NCI-H1694 treated with DMSO at 0.1 percent for 48 hours (cell line): Measurements from ENCODE around the gene TRDN.
"Not testable (repeated sequence)": the region's sequence is repeated elsewhere in the genome, so short reads cannot be mapped to it uniquely, and the experiment has no call there.

Experiments
- DNase-seq: peaks from one replicate; lab custom pipeline; 2025; lab: John Stamatoyannopoulos, UW

TRDN gene

GRCh38 chr6:123295181-123295580 is 341.6 kb downstream of the TRDN start:
- no peak for DNase-seq

GRCh38 chr6:123288649-123289048 is 348.1 kb downstream of the TRDN start:
- DNase-seq = no peak

GRCh38 chr6:123276546-123276980 is 360.2 kb downstream of the TRDN start:
- no peak for DNase-seq

DNA sequence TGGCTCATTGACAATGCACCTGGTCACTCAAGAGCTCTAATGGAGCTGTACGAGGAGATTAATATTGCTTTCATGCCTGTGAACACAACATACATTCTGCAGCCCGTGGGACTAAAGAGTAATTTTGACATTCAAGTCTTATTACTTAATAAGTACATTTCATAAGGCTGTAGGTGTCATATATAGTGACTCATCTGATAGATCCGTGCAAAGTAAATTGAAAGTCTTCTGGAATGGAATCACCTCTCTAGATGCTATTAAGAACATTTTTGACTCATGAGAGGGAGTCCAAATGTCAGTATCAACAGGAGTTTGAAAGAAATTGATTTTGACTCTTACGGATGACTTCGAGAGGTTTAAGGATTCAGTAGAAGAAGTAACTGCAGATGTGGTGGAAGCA is 372.8 kb downstream of the TRDN start:
- DNase-seq = no peak

DNA sequence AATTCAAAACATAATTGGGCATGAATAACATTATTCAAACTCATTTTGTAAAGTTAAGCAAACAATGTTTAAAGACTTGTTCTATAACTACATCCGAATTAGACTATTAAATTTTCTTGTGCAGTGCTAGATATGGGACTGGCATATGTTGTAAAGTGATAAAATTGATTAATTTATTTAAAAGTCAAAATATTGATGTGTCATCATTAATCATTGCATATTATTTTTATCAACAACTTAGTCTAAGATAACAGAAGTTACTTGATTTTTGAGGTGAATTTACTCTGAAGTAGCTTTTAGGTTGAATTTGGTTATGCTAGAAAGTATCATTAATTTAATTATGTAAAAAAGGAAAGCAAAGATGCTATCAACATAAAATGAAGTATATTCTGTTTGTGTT is 396.1 kb downstream of the TRDN start:
- DNase-seq = no peak

DNA sequence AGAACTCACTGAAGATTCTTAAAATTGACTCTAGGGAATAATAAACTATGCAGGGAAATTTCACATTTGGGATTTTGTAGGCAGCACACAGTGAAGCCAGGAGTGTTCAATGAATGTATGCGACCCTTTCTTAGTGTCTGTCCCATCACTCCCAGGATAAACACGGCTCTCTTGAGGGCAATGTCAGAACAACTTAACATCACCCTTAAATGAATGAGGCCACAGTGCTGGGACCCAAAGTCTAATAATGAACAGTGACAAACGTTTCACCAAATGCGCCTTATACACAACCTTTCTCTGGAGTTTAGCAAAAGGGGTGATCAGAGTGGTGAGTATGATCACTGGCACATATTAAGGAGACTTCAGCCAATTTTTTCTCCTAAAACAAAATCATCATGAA is 403.4 kb downstream of the TRDN start:
- DNase-seq = no peak

- DNase-seq = not testable (repeated sequence)
Observed at GRCh38 chr6:123227789-123228188, 409.0 kb downstream of the TRDN start.

- DNase-seq = no peak
Observed at GRCh38 chr6:123226398-123226797, 410.4 kb downstream of the TRDN start.

- DNase-seq = no peak
Observed at GRCh38 chr6:123224077-123224476, 412.7 kb downstream of the TRDN start.

DNA sequence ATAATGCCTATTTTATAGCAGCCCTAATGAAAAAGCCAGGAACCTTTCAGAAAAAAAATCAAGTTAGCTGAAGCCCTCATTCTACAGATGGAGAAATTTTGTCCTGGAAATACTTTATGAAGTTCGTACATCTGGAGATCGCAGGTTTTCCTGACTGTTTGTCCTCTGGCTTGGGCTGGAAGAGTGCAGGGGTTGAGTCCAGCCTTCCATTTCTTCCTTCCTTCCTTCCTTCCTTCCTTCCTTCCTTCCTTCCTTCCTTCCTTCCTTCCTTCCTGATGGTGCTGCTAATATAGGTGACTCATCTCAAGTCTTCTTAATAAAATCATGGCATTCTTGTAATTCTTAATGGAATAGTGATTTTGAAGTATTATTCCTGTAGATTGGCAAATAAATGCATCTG is 413.3 kb downstream of the TRDN start:
- no peak for DNase-seq

- DNase-seq = no peak
Observed at GRCh38 chr6:123215211-123215610, 421.5 kb downstream of the TRDN start.

DNA sequence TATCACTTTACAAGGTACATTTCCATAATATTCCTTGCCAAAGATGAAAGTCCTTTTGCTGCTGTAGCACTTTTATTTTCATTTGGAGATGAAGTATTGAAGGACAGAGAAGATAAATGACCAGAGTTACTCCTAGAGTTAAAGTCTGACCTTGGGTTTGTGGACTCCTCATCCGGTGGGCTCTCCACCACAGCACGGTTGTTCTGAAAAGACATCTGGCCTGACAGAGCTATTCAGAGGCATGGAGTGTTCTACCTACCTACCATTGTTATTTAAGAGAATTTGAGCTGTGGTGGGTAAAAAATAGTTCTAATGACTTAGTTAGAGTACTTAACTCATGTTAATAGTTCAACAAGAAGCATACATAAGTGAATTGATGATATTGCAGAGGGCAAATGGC is 422.3 kb downstream of the TRDN start:
- DNase-seq = no peak

DNA sequence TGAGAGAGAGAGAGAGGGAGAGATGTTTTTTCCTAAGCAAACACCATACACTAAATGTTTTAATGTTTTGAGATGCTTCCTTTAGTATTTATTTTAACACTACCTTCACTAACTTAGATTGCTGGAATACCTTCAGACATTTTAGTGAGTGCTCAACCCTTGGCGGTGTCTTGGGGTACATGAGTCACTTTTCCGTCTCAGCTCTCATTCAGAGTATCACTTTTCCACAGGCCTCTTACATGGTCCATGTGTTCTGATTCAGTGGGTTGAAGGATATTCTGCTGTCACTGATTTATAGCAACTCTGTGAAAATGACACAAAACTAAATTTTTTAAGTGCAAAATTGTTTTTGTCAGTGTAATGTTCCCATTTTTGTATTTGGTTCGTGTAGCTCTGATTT is 422.8 kb downstream of the TRDN start:
- DNase-seq = no peak

DNA sequence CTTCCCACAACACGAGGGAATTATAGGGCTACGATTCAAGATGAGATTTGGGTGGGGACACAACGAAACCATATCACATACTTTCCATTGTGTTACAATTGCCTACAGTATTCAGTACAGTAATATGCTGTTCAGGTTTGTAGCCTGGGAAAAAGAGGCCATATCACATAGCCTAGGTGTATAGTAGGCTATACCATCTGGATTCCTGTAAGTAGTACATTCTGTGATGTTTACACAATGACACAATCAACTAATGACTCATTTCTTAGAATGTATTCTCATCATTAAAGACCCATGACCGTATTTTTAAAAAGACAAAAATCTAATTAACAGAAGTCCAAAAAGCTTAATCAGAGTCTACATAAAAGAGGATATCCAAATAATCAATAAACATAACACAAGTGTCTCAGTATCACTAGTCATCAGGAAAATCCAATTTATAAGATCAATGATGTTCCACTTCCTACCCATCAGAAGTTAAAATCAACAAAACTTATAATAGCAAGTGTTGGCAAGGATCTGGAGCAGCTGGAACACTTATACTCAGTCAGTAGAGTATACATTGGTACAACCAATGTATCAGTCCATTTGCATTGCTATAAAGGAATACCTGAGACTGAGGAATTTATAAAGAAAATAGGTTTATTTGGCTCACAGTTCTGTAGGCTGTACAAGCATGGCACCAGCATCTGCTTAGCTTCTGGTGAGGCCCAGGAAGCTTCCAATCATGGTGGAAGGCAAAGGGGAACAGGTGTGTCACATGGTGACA is 424.8 kb downstream of the TRDN start:
- no peak for DNase-seq

- no peak for DNase-seq
Observed at GRCh38 chr6:123210645-123211044, 426.1 kb downstream of the TRDN start.

DNA sequence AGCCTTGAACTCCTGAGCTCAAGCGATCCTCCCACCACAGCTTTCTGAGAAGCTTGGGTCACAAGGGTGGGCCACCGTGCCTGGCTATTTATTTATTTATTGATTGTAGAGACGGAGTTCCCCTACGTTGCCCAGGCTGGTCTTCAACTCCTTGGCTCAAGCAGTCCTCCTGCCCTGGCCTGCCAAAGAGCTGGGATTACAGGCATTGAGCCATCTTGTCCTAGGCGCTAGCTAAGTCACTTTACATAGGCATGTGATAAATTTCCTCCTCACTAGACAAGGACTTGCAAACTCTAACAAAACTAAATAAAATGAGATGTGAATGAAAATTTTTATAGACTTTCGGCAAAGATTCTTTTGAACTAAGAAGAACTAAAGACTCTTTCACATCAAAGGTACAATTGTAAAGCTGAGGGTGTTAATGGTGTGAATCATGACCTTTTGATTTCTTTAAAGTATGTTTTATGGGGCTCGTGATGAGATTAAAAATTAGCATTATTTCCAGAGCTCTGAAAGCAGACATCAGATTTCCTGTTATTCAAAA is 428.7 kb downstream of the TRDN start:
- no peak for DNase-seq

DNA sequence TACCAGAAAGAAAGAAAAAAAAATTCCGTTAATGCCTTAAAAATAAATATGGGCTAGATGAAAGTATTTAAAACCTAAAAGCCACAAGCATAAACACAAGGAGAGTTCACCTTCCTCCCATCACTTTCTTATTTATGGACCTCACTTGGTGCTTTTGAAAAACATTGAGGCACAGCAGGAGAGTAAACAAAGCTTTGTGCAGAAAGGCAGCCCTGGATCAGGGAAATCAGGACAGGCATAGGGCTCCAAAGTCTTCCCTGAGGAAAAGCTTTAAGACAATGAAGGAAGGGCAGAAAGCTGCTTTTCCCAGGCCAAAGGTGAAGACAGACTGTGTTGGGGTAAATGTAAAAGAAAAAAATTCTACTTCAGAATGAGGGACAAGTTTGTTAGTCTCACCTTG is 432.8 kb downstream of the TRDN start:
- no peak for DNase-seq

- no peak for DNase-seq
Observed at GRCh38 chr6:123201869-123202372, 434.8 kb downstream of the TRDN start.

DNA sequence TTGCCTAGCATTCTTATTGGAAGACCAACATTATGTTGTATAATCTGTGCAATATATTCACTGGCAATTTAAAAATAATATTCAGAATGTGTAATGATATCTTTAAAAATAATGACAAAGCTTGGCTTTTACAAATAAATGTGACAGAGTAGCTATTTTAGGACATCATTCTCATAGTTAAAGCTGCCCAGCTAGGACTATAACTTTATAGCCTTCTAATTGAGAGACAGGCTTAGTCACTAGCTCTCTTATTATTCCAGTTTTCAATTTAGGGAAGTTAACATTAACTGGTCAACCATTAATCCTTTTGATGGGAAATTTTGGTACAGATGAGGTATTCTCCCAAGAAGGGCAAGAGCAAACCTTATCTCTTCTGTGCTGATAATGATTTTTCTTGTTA is 443.5 kb downstream of the TRDN start:
- no peak for DNase-seq

- no peak for DNase-seq
Observed at GRCh38 chr6:123189816-123190215, 446.9 kb downstream of the TRDN start.

DNA sequence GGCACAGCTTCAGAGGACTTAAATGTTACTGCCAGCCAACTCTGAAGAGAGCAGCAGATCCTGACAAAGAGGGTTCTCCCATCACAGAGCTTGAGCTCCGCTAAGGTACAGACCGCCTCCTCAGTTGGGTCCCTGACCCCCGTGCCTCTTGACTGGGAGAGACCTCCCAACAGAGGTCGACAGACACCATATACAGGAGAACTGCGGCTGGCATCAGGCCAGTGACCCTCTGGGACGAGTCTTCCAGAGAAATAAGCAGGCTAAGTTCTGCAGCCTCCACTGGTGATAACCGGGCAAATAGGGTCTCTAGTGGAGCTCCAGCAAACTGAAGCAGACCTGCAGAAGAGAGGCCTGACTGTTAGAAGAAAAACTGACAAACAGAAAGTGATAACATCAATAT is 453.8 kb downstream of the TRDN start:
- DNase-seq = no peak

DNA sequence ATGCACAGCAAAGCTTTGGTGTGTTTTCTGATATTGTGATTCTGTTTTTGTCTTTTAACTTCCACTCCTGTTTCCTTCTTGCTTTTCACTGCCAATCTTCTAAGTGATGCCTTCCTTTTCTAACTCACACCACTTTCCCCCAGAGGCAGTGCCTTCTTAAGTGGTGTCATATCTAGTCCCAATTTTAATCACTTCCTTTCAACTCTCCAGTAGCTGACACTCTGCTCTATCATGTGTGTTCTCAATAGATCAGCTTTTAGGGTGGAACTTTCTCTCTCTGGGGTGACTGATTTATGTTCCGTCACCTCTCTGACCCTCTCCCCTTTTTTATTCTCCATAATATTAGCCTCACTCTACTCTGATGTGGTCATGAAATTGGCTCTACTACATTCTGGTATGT is 460.0 kb downstream of the TRDN start:
- no peak for DNase-seq

- DNase-seq = no peak
Observed at GRCh38 chr6:123171341-123172115, 465.2 kb downstream of the TRDN start.
